SK-N-SH (cell line): ENCODE data around the gene GOT1. TPM values are rescaled to one million over a fixed set of nuclear protein-coding genes. Genes with fewer than 3 reads are reported as not detected.

Experiments
- CTCF ChIA-PET: fragments of 300-600, 350-600 bp; formaldehyde crosslinking; extraction: SDS; loops from one replicate; lab custom pipeline; 2021; lab: Yijun Ruan, JAX
- POLR2A ChIA-PET: fragments of 350-600 bp; sonication (Branson Sonifier 250); formaldehyde crosslinking; extraction: SDS; loops from one replicate; lab custom pipeline; 2020; ENCODE audit warnings: antibody characterized with exemption, inconsistent platforms; lab: Yijun Ruan, JAX
- DNase-seq: peaks from one replicate; pipeline ENCODE4 v3.0.0; 2012
- H2AFZ ChIP-seq: fragments of 200-600 bp; sonication (generic); 2 replicates; pipeline ENCODE4 v1.8.1; 2016; ENCODE audit warnings: antibody characterized with exemption, mild to moderate bottlenecking, low read depth
- H3F3A ChIP-seq: fragments of 200-600 bp; sonication (generic); replicated peaks from 2 replicates; pipeline ENCODE3; 2016; ENCODE audit warnings: antibody characterized with exemption, mild to moderate bottlenecking; ENCODE audit not compliant: insufficient read depth
- H3K27ac ChIP-seq, 2 experiments: fragments of 200-500 bp in 1 of 2; fragments of 200-600 bp in 1 of 2; sonication (Bioruptor generic) in 1 of 2; sonication (generic), shearing (Covaris generic) in 1 of 2; 2 replicates each; pipeline versions ENCODE4 v1.5.1 to v1.6.1; 2014 to 2016; ENCODE audit warnings: low read depth in 2 of 2, inconsistent platforms in 1 of 2, low read length in 1 of 2, mild to moderate bottlenecking in 1 of 2, mixed read lengths in 1 of 2
- H3K27me3 ChIP-seq: fragments of 200-600 bp; sonication (generic), shearing (Covaris generic); 2 replicates; pipeline ENCODE4 v1.6.1; 2016; ENCODE audit warnings: mixed run types; ENCODE audit not compliant: insufficient read depth
- H3K36me3 ChIP-seq, 2 experiments: fragments of 200-500 bp in 1 of 2; fragments of 200-600 bp in 1 of 2; sonication (Bioruptor generic) in 1 of 2; sonication (generic) in 1 of 2; replicated peaks in 1 of 2; 2 replicates each; pipeline versions ENCODE3 to v1.5.1; 2014 to 2016; ENCODE audit warnings: low read length in 1 of 2, mild to moderate bottlenecking in 1 of 2; ENCODE audit not compliant: insufficient read depth in 2 of 2, control insufficient read depth in 1 of 2
- H3K4me1 ChIP-seq, 2 experiments: fragments of 200-500 bp in 1 of 2; fragments of 200-600 bp in 1 of 2; sonication (Bioruptor generic) in 1 of 2; sonication (generic), shearing (Covaris generic) in 1 of 2; 2 replicates each; pipeline versions ENCODE4 v1.5.1 to v1.6.1; 2014 to 2016; ENCODE audit warnings: low read depth in 1 of 2, low read length in 1 of 2, mixed run types in 1 of 2; ENCODE audit not compliant: insufficient read depth in 2 of 2, control insufficient read depth in 1 of 2
- H3K4me2 ChIP-seq: fragments of 200-600 bp; sonication (generic), shearing (Covaris generic); 2 replicates; pipeline ENCODE4 v1.6.1; 2017; ENCODE audit warnings: mixed run types
- H3K4me3 ChIP-seq, 2 experiments: fragments of 200-500 bp in 1 of 2; fragments of 200-600 bp in 1 of 2; sonication (Bioruptor generic) in 1 of 2; sonication (generic), shearing (Covaris generic) in 1 of 2; 2 replicates each; pipeline versions ENCODE4 v1.5.1 to v1.8.1; 2014 to 2016; ENCODE audit warnings: low read depth in 2 of 2, inconsistent platforms in 1 of 2, low read length in 1 of 2, mild to moderate bottlenecking in 1 of 2, mixed read lengths in 1 of 2, moderate library complexity in 1 of 2
- H3K79me2 ChIP-seq: fragments of 200-600 bp; sonication (generic); 2 replicates; pipeline ENCODE4 v1.8.1; 2017; ENCODE audit warnings: mild to moderate bottlenecking; ENCODE audit not compliant: insufficient read depth
- H3K9ac ChIP-seq: fragments of 200-600 bp; sonication (generic); 2 replicates; pipeline ENCODE4 v1.6.1; 2017; ENCODE audit warnings: mixed run types
- H3K9me2 ChIP-seq: fragments of 200-600 bp; sonication (generic); 2 replicates; pipeline ENCODE4 v1.6.1; 2017; ENCODE audit warnings: mixed run types
- H3K9me3 ChIP-seq: fragments of 200-600 bp; sonication (generic); 2 replicates; pipeline ENCODE4 v1.6.1; 2017; ENCODE audit warnings: mixed run types, mild to moderate bottlenecking, moderate library complexity
- H4K20me1 ChIP-seq: fragments of 200-600 bp; sonication (generic); 2 replicates; pipeline ENCODE4 v1.6.1; 2017; ENCODE audit warnings: mild to moderate bottlenecking, mixed run types; ENCODE audit not compliant: insufficient read depth
- CTCF ChIP-seq: fragments of 200-600 bp; sonication (generic); IDR thresholded peaks from 2 replicates; pipeline ENCODE4 v1.6.1; 2017; ENCODE audit warnings: antibody characterized with exemption, mild to moderate bottlenecking, moderate library complexity
- EZH2phosphoT487 ChIP-seq: fragments of 200-600 bp; sonication (generic); IDR thresholded peaks from 2 replicates; pipeline ENCODE4 v1.6.1; 2017; ENCODE audit warnings: low read depth, mixed run types, mild to moderate bottlenecking, antibody characterized with exemption, moderate library complexity, borderline replicate concordance
- FOSL2 ChIP-seq: IDR thresholded peaks from 2 replicates; pipeline ENCODE4 v1.4.0; 2012; ENCODE audit warnings: low read depth, mild to moderate bottlenecking, moderate library complexity, borderline replicate concordance
- GABPA ChIP-seq: IDR thresholded peaks from 2 replicates; pipeline ENCODE4 v1.4.0; 2012; ENCODE audit warnings: low read depth, mild to moderate bottlenecking
- JUND ChIP-seq: IDR thresholded peaks from 2 replicates; pipeline ENCODE4 v1.4.0; 2012
- MXI1 ChIP-seq: IDR thresholded peaks from 2 replicates; pipeline ENCODE4 v1.6.1; 2012; ENCODE audit warnings: mild to moderate bottlenecking, low read depth, low read length, improper control_type of control experiment
- NFIC ChIP-seq: IDR thresholded peaks from 2 replicates; pipeline ENCODE4 v1.4.0; 2012; ENCODE audit warnings: borderline replicate concordance
- RAD21 ChIP-seq: IDR thresholded peaks from 2 replicates; pipeline ENCODE4 v1.6.1; 2012; ENCODE audit warnings: mild to moderate bottlenecking, low read length
- REST ChIP-seq: IDR thresholded peaks from 2 replicates; pipeline ENCODE4 v1.6.1; 2012; ENCODE audit warnings: mild to moderate bottlenecking, low read depth, low read length, moderate library complexity
- RFX5 ChIP-seq: IDR thresholded peaks from 2 replicates; pipeline ENCODE4 v1.6.1; 2012; ENCODE audit warnings: mild to moderate bottlenecking, improper control_type of control experiment, low read length
- RXRA ChIP-seq: IDR thresholded peaks from 2 replicates; pipeline ENCODE4 v1.4.0; 2012; ENCODE audit warnings: low read depth, mild to moderate bottlenecking, borderline replicate concordance
- TEAD4 ChIP-seq: IDR thresholded peaks from 2 replicates; pipeline ENCODE4 v1.4.0; 2012; ENCODE audit warnings: mild to moderate bottlenecking, borderline replicate concordance; ENCODE audit not compliant: insufficient read depth
- USF2 ChIP-seq: fragments of 150-350 bp; IDR thresholded peaks from 2 replicates; pipeline ENCODE4 v1.6.1; 2017; ENCODE audit warnings: antibody characterized with exemption, low read length, low read depth, borderline replicate concordance
- WGBS: methylation state at CpG from one replicate; pipeline ENCODE4 v1.1.6; 2017; ENCODE audit warnings: low lambda C conversion rate; 5-methylcytosine and 5-hydroxymethylcytosine counted together
- polyA plus RNA-seq, 3 experiments: library from polyadenylated mRNA; depleted of rRNA; stranded (reverse); fragments of >200 nt; gene quantifications; 2 replicates each; pipeline ENCODE4 v1.2.3, GENCODE V29; 2012

The GOT1 gene
- polyA plus RNA-seq, 1 of the 3 experiments (the other 2 are of a cell fraction), result 9.8 TPM

GRCh38 chr10:99393683-99394082 is 36.7 kb downstream of the GOT1 start:
- no peak overlapping the region for H3K27ac ChIP-seq
- no peaks in the 10 kb centered on the region for H3K9me2 ChIP-seq
- DNase-seq, result no peak
- H3K9ac ChIP-seq, result no peak overlapping the region
- POLR2A ChIA-PET, result no interaction called here
- TF ChIP-seq GABPA (no peak), USF2 (no peak), RAD21 (no peak), TEAD4 (no peak)
- H3K4me3 ChIP-seq, result no peak overlapping the region
- no peak overlapping the region for H2AFZ ChIP-seq
- H3K36me3 ChIP-seq, result peaks cover under 1 to 4% of the 10 kb centered on the region in 2 experiments
- CTCF ChIA-PET, result interaction anchor here (0.6 to 2.6 kb wide), 10 partner anchors 8 to 1281 kb away, joined by 3 to 17 read pairs (median 8); partner anchors contain the start of gene GOT1
- H3K4me2 ChIP-seq, result no peak overlapping the region
- H3K4me1 ChIP-seq, result peaks cover 0 to 12% of the 10 kb centered on the region in 2 experiments; a peak in 2 of 4 replicates
- H3F3A ChIP-seq, result peaks cover 24% of the 10 kb centered on the region
- WGBS, result 86% methylated on average over 5 of the region's 5 CpGs
- H3K9me3 ChIP-seq, result no peaks in the 10 kb centered on the region
- H3K27me3 ChIP-seq, result no peaks in the 10 kb centered on the region; the same call in 1 of the 2 replicates
- H4K20me1 ChIP-seq, result no peaks in the 10 kb centered on the region
- H3K79me2 ChIP-seq, result no peaks in the 10 kb centered on the region

- Histone ChIP-seq H3K36me3 (peaks cover 0 to under 1% of the 10 kb centered on the region in 2 experiments), H3K79me2 (no peaks in the 10 kb centered on the region), H3F3A (peaks cover 24% of the 10 kb centered on the region), H3K4me3 (no peak overlapping the region), H3K9me2 (no peaks in the 10 kb centered on the region), H4K20me1 (no peaks in the 10 kb centered on the region), H3K9me3 (no peaks in the 10 kb centered on the region), H3K4me2 (peak overlapping the region; percentile 56; the same call in 1 of the 2 replicates), H3K9ac (no peak overlapping the region), H3K27ac (no peak overlapping the region), H2AFZ (no peak overlapping the region), H3K27me3 (no peaks in the 10 kb centered on the region; the same call in 1 of the 2 replicates), H3K4me1 (peaks cover 0 to 12% of the 10 kb centered on the region in 2 experiments; a peak in 2 of 4 replicates)
- DNase-seq, result no peak
- POLR2A ChIA-PET, result no interaction called here
- WGBS, result 14% methylated on average over 2 of the region's 2 CpGs
- TF ChIP-seq EZH2phosphoT487, result no peak
- TF ChIP-seq REST, result no peak
- TF ChIP-seq RFX5, result no peak
- TF ChIP-seq CTCF, result no peak
- no peak for TF ChIP-seq JUND
- TF ChIP-seq RXRA, result no peak
- TF ChIP-seq FOSL2, result no peak
- TF ChIP-seq NFIC, result no peak
- no peak for TF ChIP-seq MXI1
- no peak for TF ChIP-seq TEAD4
- no peak for TF ChIP-seq GABPA
- no peak for TF ChIP-seq RAD21
- CTCF ChIA-PET, result interaction anchor here (0.6 to 2.9 kb wide), 29 partner anchors 9 to 1280 kb away, joined by 3 to 24 read pairs (median 5); partner anchors contain the start of gene GOT1
Measured at GRCh38 chr10:99393036-99393435, 37.4 kb downstream of the GOT1 start.
